H1 (cell line): Measurements from ENCODE around the gene FSTL4. TPM values are rescaled to one million over a fixed set of nuclear protein-coding genes. Genes with fewer than 3 reads are reported as not detected.

Experiments used
- CBX8 ChIP-seq: fragments of 300-800, 300-1000 bp; sonication (generic); IDR thresholded peaks from 2 replicates; pipeline ENCODE4 v1.7.1; 2016; ENCODE audit warnings: low read depth, low read length, borderline replicate concordance
- EP300 ChIP-seq, 2 experiments: IDR thresholded peaks; 1 replicate in 1 of 2; 2 replicates in 1 of 2; pipeline ENCODE4 v1.6.1; 2011 to 2012; ENCODE audit warnings: low read depth in 2 of 2, low read length in 2 of 2, mild to moderate bottlenecking in 2 of 2, borderline replicate concordance in 1 of 2, inconsistent platforms in 1 of 2, moderate library complexity in 1 of 2
- FOSL1 ChIP-seq: IDR thresholded peaks from 2 replicates; pipeline ENCODE4 v1.6.1; 2011; ENCODE audit warnings: mild to moderate bottlenecking, low read depth, low read length, moderate library complexity; ENCODE audit not compliant: insufficient read depth
- GTF2F1 ChIP-seq: IDR thresholded peaks from 2 replicates; pipeline ENCODE4 v1.6.1; 2012; ENCODE audit warnings: low read depth, low read length, improper control_type of control experiment, borderline replicate concordance
- POLR2A ChIP-seq, 2 experiments: IDR thresholded peaks; 1 replicate in 1 of 2; 2 replicates in 1 of 2; pipeline ENCODE4 v1.6.1; 2011; ENCODE audit warnings: low read depth in 2 of 2, low read length in 2 of 2, mild to moderate bottlenecking in 2 of 2; ENCODE audit errors: control extremely low read depth in 1 of 2
- SIRT6 ChIP-seq: IDR thresholded peaks from one replicate; pipeline ENCODE4 v1.7.1; 2012; ENCODE audit warnings: low read length, inconsistent platforms
- TBP ChIP-seq: IDR thresholded peaks from 2 replicates; pipeline ENCODE4 v1.6.1; 2011; ENCODE audit warnings: low read depth, low read length, improper control_type of control experiment
- YY1 ChIP-seq: IDR thresholded peaks from 2 replicates; pipeline ENCODE4 v1.6.1; 2011; ENCODE audit warnings: low read depth, mild to moderate bottlenecking, low read length
- polyA plus RNA-seq, 7 experiments: library from polyadenylated mRNA; depleted of rRNA in 3 of 7; stranded (reverse) in 5 of 7; unstranded in 2 of 7; fragments of >200 nt in 5 of 7; fragments of 200-250 nt in 2 of 7; gene quantifications; 1 replicate in 5 of 7; 2 replicates in 1 of 7; 4 replicates in 1 of 7; pipeline versions ENCODE4 v1.2.1 to v1.2.3, GENCODE V29; 2011 to 2013; ENCODE audit warnings: missing spikeins in 2 of 7, mixed read lengths in 2 of 7
- total RNA-seq: library from RNA; stranded (reverse); fragmentation: NEBNext Ultra II Directional; extraction: Animal tissue kit (Norgen Biotek cat#: 25700); gene quantifications from 2 replicates; pipeline ENCODE4 v1.2.1, GENCODE V29; 2021

FSTL4 gene
- total and polyA plus RNA-seq, 2 of the 8 experiments (the other 6 are each of a cell fraction or from before 2014, with no cell fraction given), result 3.1 to 4.1 TPM

- TF ChIP-seq SIRT6, result no peak
- no peak for TF ChIP-seq YY1
- TF ChIP-seq FOSL1, result no peak
- no peak for TF ChIP-seq GTF2F1
- TF ChIP-seq EP300 (IDR thresholded peaks at IDR 0.05; ENCODE audit: borderline replicate concordance in 1 of 2, low read depth in 2 of 2, low read length in 2 of 2), result no peak
- TF ChIP-seq POLR2A (IDR thresholded peaks at IDR 0.05; ENCODE audit: control extremely low read depth in 1 of 2, low read depth in 2 of 2, low read length in 2 of 2), result no peak
- no peak for TF ChIP-seq TBP
- no peak for TF ChIP-seq CBX8
Measured at GRCh38 chr5:133230823-133231578, 381.3 kb downstream of the FSTL4 start (continued).
